ENCODE data around the gene SHISA7.

Gene SHISA7

GRCh38 chr19:55446060-55446459, 3.0 kb upstream of the SHISA7 start:
- no peak for DNase-seq

DNA sequence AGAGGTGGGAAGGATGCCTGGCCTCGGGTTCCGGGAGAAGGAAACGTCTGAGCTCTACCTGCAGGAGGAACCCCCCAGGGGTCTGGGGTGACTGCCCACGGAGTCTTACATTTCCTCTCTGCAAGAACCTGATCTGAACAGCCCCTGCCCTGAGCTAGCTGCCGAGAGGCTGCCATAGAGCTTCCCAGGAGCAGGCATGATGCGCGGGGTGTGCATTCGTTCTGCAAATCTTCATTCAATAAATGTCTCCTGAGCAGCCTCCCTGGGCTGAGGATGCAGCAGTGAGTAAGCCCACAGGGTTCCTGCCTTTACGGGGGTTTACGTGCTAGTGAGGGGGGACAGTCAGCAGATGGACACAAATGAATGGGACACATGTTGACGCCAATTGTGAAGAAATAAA, 1.5 kb upstream of the SHISA7 start:
- no peak for DNase-seq

DNA sequence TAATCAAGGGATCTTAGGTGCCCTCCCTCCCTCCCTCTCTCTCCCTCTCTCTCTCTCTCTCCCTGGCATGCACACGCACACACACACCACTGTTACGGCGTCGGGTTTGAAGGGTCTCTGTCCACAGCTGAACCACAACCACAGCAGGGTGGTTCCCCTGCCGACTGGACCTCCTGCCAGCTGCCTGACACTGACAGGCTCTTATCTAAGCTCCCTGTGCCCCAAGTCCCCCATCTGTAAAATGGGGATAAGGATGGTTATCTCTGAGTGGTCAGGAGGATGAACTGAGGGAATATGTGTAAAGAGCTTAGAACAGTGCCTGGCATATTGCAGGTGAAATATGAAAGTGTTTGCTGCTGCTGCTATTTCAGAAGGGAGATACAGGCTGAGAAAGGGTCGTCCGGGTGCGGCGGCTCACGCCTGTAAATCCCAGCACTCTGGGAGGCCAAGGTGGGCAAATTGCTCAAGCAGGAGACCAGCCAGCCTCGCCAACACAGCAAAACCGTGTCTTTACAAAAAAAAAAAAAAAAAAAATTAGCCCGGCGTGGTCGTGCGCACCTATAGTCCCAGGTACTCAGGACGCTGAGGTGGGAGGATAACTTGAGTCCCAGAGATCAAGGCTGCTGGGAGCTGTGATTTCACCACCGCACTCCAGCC, 852 bp upstream of the SHISA7 start:
- no peak for DNase-seq

GRCh38 chr19:55442372-55442961, 633 bp downstream of the SHISA7 start:
- no peak for DNase-seq

DNA sequence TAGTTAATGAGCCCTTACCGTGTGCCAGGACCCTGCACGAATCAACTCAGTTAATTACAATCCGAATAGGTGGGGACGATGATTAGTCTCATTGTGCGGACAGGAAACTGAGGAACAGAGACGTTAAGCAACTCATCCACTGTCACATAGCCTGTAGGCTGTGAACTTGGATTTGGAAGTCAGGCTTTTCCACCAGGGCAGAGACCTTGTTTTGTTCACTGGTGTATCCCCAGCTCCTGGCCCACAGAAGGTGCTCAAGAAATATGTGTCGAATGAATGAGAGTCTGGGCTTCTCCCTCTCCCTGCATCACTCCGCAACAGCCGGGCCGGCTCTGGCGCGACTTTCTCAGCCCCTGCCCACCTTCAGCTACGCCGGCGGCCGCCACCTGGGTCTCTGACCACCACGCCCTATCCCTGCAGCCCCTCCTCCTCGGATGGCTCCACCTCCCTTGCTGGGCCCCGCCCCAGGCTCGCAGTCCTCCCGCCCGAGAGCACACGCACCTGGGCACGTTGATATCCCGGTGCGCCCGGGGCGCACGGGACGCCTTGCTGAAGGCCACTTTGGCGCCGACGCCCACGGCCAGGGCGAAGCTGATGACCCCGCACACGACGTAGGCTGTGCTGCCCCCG, 1.3 kb downstream of the SHISA7 start:
- no peak for DNase-seq

DNA sequence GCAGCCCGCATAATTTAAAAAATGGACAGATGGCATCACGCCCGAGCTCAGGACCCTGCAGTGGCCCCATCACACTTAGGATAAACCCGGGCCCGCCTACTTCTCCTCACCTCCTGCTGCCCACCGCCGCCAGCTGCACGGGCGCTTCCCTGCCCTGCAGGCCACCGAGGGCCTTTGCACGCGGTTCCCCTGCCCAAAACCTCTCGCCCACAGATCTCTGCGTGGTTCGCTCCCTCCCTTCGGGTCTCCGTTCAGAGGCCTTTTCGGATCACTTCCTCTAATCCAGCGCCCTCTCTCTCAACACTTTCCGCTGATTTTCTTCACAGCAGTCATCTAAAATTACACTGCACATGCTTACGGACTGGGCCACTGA, 1.8 kb downstream of the SHISA7 start:
- no peak for DNase-seq

DNA sequence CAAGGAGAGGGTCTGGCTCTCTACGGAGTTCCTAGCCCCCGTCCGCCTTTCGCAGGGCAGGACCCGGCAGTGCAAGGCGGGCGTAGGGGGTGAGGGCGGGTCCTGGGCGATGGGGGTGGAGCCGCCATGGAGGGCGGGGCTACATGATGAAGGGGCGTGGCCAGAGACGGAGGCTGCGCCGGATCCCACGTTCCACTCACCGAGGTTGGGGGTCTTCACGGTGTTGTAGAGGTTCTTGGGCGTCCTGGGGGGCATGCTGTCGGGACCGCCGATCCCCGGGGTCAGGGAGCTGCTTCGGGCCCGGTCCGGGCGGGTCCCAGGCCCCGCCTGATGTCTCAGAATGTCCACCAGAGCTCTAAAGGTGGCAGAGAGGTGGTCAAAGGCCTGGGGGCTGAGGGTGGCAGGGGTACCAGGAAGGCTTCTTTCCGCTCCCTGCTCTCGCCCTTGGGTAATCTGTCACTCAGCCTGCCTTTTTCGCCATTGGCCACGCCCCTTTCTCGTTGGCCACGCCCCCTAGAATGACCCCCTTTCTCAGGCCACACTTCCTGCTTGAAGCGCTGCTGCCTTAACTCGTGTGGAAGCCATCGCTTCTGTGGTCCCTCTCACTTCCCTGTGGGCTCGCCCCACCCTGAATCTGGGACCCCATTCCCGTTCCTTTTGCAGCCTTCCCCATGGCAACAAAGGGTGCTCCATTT, 2.5 kb downstream of the SHISA7 start:
- no peak for DNase-seq

- no peak for DNase-seq
Measured at GRCh38 chr19:55439052-55439451, 4.0 kb downstream of the SHISA7 start.

DNA sequence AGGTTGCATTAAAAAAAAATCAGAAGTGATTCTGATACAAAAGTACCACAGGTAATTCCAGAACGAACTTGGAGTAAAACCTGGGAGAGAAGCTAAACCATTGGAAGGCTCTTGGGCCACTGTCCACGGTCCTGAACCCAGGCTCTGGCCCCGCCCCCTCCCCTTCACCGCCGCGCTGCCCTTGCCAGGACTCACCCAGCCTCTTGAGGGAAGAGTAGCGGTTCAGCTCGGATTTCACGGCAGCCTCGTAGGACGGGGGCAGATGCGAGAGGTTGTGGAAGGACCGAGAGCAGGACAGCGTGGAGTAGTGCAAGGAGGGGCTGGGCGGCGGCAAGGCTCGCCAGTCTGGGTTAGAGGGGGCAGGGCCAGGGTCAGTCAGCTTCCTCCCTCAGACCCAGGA, 5.7 kb downstream of the SHISA7 start:
- DNase-seq, result no peak

GRCh38 chr19:55436847-55437246, 6.3 kb downstream of the SHISA7 start:
- no peak for DNase-seq

- DNase-seq, result no peak
Measured at GRCh38 chr19:55435020-55435419, 8.1 kb downstream of the SHISA7 start.

GRCh38 chr19:55434356-55434919, 8.7 kb downstream of the SHISA7 start:
- no peak for DNase-seq

- DNase-seq, result no peak
Measured at GRCh38 chr19:55433292-55433691, 9.8 kb downstream of the SHISA7 start.

DNA sequence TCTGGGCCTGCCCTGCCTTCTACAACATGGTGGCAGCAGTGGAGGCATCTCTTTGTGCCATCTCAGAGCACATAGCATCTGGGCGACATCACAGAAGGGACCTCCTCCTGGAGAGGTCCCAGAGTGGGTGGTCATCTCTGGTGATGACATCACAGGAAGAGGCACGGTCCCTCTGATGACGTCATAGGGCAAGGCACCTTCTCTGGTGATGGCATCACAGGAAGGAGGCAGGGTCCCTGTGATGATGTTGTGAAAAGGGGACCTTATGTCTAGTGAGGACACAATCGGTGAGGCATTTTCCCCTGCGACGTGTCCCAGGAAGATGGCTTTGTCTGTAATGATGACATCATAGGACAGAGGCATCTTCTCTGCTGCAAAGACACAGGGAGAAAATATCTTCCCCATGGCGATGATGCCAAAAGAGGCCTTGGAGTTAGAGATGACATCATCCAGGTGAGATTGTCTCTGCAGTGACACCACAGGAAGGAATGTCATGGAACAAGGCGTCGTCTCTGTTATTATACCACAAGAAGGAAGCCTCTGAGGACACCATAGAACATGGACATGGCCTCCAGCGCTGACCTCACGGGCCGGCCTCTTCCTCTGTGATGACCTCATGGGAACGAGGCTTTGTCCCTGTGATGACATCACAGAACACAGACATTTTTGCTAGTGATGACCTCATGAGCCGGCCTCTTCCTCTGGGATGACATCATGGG, 10.7 kb downstream of the SHISA7 start:
- DNase-seq, result no peak

GRCh38 chr19:55431183-55431582, 11.9 kb downstream of the SHISA7 start:
- no peak for DNase-seq

DNA sequence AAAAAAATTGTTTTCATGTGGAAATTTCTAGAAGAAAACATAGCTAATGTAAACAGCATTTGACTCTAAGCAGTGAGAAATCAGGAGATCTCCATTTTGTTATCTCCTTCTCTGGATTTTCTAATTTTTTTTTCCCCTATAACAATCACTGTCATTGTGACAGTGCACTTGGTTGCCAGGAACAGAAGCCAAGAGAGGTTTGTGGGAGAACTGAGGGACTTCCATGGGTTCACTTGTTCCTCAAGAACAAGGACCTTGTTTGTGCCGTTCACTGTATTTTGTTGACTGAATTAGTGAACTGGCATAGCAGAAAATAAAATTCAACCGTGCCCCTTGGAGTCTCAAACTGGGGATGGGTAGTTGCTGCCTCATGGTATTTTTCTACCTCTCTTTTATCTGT, 17.1 kb downstream of the SHISA7 start:
- no peak for DNase-seq

DNA sequence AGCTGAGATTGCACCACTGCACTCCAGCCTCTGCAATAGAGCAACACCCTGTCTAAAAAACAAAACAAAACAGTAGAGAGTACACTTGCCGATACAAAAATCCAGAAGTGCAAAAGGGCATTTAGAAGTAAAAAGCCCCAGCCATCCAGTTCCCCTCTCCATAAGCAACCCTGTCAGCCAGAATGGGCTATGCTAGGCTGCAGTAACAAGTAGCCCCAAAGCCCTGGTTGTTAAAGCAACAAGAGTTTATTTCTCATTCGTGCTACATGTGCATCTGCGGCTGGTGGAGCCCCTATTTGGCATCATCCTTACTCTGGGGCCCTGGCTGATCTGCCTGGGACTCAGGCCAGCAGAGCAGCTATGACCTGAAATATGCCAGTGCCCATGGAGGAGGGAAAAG, 18.6 kb downstream of the SHISA7 start:
- no peak for DNase-seq

DNA sequence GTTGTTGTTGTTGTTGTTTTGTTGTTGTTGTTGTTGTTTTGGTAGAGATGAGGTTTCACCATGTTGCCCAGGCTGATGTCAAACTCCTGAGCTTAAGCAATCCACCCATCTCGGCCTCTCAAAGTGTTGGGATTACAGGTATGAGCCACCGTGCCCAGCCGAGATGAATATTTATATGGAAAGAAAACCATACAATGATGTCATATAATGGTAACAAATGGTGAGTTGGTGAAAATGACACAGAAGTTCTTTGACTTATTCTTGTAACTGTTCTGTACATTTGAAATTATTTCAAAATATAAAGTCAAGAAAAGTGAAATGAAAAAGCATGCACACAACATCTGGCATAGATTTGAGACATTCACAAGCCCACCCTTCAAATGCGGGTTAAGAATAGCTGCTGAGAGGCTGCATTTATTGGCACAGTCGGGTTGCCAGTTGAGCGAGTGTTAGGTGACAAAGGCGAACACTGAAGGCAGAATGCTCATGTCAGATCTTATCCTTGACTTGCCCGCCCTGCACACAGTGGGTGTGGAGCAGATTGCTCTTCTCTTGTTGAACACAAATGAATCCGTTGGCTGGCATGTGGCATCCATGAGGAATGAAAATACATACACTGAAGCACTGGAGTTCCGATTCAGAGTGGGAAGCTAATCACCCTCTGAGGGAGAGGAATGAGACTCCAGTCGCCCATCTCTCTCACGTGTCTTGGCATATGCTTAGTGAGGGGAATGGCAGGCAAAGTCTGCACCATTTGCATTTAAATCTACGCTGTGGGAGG, 19.7 kb downstream of the SHISA7 start:
- no peak for DNase-seq

DNA sequence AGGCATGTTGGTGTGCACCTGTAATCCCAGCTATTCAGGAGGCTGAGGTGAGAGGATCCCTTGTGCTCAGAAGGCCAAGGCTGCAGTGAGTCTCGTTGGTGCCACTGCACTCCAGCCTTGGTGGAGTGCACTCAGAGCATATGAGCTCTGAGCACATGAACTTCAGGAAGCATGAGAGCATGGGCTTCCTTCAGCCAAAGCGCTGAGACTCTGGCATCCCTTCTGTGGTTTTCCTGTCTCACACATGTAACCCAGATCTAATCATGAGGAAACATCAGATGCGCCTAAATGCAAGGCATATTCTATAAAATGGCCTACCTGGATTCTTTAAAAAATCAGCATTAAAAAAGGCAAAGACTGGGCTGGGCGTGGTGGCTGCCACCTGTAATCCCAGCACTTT, 21.8 kb downstream of the SHISA7 start:
- DNase-seq, result peak in 2 of 5 experiments; percentile 57 to 64

DNA sequence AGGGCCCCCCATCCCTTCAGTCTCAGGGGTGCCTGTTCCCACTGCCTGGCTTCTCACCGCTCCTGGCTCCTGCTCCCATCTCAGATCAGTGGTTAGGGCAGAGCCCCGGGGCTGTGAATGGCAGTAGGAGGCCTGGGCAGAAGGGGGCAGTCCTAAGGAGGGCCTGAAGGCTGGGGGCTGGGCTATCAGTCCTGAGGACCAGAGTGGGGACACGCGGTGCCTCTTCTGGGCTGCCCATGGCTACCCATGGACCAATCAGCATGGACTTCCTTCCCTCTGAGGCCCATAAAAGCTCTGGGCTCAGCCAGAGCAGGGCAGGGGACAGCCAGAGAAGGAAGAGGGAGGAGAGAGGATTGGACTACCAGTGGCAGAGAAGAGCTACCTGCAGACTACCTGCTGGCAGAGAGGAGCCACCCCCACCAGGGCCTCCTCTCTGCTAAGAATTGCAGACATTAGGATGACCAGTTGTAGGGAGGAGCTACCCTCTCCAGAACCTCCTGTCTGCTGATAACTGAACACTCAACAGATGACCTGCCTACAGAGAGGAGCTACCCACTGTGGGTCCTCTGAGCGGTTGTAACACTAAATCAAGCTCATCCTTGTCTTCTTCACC, 23.4 kb downstream of the SHISA7 start:
- DNase-seq, result no peak

DNA sequence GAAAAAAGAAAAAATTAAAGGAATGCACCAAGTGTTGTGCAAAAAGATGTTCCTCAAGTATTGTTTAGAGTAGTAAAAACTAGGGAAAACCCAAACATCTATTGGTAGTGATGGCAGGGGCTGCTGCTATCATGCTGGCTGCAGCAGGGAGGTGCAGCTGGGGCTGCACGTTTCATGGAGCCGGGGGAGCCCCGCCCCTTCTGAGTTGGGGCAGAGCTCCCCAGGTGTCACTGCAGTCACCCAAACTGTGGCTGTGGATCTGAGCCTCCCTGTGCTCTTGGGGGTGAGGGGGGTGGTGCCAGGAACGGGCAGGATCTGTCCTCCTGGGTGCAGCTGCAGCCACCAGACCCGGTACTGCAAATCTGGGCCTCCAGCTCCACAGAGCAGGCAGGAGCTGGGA, 24.0 kb downstream of the SHISA7 start:
- DNase-seq, result no peak

DNA sequence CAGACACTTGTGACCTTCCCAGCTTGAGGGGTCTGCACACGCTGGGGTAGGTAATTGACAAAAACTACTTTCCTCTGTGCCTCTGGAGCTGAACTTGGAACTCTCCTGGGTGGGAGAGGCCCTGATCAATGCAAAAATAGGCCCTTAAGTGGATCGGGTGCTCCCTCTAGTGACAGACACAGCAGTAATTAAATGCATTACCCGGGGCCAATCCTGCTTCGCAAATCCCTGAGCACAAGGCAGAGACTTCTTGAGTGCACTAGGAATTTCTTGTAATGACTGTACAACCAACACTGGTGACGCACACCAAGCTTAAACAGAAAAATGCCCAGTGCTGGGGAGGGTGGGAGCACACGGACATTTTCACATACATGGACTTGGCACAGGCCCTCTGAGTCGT, 24.9 kb downstream of the SHISA7 start:
- DNase-seq, result peak in 4 of 5 experiments; percentile 24 to 64 (median 29)

Data from T-helper 2 cell (primary cell).